ENCODE data around the gene PPBP.

PPBP gene

GRCh38 chr4:73988061-73988460, at the start of gene PPBP:
PPBP (minus strand) TSS chr4:73988190; CDS start chr4:73988103, 87 bp downstream.
- no peak for DNase-seq

- no peak for DNase-seq
These were observed 49.3 kb upstream of the PPBP start for GRCh38 chr4:74037076-74037955.

DNA sequence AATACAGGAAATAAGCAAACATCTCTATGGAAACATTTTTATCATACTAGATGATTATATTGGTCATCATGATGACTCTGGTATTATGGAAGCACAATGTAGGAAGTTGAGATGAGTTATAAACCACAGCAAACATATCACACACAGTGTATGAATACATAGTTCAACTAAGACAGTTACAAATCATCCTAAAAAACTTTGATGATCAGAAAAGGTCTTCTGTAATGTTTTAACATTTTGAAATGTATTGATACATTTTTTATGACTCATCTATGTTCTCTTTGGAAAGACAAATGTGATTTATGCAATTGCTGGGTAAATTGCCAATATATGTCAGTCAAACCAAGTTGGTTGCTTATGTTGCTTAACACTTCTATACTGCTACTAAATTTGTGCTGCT, 45.7 kb upstream of the PPBP start:
- DNase-seq: no peak

DNA sequence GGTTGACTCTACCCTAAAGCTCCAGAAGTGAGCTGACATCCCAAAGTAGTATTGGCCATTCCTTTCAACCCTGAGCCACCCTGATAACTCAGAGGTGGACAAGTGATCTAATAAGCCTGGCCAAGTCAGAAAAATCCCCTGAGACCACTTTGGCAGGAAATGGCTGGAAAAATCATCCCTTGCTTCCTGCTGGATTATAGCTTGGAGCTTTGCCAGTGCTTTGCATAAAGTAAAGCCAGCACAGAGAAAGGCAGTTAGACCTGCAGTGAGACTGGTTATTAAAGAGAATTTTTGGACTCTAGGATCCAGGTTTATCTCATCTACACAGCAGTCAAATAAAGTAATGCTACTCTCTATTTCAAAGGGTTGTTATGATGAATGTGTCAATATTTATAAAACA, 44.1 kb upstream of the PPBP start:
- DNase-seq: no peak

DNA sequence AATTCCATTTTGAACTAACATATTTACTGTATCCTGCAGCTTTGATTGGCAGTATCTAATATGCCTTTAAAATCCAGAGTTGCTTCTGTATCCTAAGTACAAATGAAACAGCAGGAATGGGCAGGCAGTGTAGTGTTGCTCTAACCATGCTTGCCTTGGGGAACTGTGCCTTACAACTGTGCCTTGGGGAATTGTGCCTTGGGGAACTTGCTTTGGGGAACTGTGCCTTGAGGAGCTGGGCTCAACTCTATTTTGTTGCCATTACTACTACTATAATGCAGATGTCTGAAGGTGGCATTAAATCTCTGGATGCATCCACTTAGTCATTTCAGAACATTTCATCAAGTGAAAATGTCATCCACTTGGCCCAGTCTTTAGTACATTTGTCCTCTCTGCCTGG, 43.6 kb upstream of the PPBP start:
- no peak for DNase-seq

GRCh38 chr4:74030285-74030684, 42.3 kb upstream of the PPBP start:
- no peak for DNase-seq

DNA sequence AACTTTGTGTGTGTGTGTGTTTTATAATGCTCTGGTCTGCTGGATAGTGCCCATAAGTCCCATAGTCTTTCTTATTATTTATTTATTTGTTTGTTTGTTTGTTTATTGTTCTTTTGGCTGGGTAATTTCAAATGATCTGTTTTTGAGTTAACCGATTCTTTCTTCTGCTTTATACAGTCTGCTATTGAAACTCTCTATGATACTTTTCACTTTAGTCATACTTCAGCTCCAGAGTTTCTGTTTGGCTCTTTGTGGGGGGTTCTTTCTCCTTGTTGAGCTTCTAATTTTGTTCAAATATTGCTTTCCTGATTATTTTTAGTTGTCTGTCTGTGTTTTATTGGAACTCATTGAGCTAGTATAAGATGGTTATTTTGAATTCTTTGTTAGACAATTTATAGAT, 40.5 kb upstream of the PPBP start:
- no peak for DNase-seq

DNA sequence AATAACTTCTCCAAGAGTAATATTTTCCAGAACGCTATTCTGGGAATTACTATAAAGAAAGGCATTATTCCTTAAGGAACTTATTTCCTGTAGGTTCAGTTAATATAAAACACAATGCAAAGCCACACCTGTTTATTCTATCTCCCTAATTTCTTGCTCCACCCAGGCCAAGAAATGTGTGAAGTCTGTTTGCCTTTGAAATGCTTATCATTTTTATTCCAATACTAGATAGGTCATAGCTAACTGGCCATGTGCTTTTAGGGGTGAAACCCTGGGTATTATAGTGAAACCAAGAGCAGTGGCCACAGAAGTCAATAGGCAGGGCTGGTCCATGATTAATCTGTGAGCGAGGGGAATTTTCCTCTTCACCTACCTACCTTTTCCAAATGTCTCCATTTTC, 35.7 kb upstream of the PPBP start:
- DNase-seq: no peak

GRCh38 chr4:74021601-74022000, 33.6 kb upstream of the PPBP start:
- no peak for DNase-seq

- DNase-seq: no peak
These were observed 30.8 kb upstream of the PPBP start for GRCh38 chr4:74018771-74019170.

DNA sequence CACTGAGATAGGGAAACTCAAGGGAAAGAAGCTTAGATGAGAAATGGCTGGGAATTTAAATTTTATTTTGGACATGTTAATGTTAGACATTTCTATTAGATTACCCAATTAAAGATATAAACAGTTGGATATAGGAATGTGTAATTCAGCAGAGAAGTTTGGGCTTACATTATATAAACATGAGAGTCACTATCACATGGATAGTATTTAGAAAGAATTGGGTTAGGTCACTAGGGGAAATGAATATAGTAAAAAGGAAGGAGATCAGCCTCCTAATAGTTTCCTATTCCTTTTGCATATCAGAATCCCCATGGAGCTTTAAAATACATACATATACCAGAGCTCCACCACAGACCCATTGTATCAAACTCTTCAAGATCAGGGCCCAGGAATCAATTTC, 30.1 kb upstream of the PPBP start:
- no peak for DNase-seq

DNA sequence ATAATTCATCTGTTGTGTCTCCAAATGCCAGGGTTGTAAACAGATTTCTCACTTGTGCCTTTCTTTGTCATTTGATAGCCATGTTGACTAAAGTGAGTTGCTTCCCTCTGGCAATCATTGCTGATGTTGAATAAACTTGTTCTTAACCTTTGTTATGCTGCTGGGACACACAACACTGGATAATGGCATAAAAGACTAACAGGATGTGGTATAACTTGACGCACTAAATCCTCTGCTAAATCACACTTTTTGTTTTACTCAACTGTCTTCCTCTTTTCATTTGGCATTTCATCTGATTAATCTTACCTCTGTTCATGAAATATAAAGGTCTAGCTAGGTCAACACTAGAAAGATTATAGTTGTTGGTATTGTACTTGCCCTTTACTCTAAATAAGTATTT, 28.1 kb upstream of the PPBP start:
- DNase-seq: no peak

GRCh38 chr4:74015126-74015780, 27.3 kb upstream of the PPBP start:
- no peak for DNase-seq

DNA sequence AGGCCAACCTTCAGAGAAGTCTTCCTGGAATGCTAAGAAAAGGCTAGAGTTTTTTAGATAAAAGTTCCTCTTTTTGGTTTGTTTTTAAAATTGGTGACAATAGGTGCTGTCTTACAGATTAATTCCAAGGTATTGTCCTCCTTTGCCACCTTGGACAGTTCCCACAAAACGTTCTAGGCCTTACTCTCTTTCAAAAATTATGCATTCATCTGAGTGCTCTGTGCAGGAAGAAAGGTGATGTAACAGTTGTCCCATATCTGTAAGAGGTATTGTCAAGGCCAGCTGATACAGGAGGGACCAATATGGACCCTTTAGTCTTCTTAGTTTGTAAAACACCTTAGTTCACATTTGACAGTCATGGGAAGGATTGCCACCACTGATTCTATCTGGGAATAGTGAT, 26.3 kb upstream of the PPBP start:
- DNase-seq: no peak

- DNase-seq: no peak
These were observed 25.3 kb upstream of the PPBP start for GRCh38 chr4:74013264-74013663.

DNA sequence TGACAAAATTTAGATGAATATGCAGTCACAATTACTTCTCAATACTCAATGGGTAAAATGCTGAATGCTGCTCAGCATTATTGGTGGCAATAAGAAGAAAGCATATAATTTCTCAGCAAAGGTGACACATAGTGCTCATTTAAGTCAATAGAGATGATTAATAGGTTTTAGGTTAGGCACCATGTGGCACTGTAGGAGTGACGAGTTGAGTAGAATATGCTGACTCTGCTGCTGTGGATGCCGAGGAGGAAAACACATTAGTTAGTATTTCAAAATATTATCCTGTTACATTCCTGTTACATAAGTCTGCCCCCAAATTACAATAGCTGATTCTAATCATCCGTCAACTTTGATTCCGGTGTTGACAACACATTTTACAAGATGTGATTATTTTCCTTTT, 24.1 kb upstream of the PPBP start:
- DNase-seq: no peak

DNA sequence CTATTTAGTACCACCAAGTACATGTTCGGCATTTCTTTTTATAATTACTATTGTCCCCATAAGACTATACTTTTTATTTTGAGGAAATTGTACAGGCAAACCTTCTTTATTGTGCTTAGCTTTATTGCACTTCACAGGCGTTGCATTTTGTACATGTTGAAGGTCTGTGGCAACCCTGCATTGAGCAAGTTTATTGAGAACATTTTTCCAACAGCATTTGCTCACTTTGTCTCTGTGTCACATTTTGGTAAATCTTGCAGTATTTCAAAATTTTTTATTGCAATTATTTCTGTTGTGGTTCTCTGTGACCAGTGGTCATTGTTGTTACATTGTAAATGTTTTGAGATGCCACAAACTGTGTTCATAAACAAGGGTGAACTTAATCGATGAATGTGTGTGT, 21.3 kb upstream of the PPBP start:
- no peak for DNase-seq

DNA sequence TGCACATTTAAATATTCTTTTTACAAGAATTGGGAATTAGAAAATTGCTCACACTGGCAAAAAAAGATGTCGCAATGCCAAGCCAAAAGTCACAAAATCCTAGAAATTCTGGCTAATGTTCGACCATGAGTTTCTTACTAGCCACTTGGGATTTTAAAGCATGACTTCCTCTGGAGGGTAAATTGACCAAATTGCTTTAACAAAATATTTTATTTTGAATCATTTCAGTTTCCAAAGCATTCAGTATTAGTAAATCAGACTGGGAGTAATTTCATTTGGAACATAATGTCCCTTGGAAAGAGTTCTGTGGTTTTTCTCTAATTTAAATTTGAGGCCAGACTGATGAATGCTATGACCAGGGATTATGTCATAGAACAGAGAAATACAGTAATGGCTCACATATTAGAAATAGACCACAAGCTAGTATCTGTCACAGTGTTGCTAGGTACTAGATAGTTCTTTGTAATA, 18.1 kb upstream of the PPBP start:
- no peak for DNase-seq

DNA sequence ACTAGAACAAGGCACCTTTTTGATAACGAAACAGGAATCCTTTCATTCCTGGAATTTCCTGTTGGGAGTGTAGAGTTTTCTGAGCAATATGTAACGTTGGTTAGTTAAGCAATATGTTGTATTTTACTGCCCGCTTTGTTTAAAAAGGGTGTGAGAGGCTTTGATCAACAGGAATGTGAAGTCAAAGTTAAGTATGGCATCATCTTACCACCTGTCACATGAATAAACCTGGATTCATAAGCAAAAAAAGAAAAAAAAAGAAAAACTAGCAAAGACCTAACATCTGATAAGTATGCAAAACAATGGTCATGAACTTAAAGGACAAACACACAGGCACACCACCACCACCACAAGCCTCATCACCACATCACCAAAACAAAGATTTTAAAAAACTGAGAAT, 17.5 kb upstream of the PPBP start:
- no peak for DNase-seq

DNA sequence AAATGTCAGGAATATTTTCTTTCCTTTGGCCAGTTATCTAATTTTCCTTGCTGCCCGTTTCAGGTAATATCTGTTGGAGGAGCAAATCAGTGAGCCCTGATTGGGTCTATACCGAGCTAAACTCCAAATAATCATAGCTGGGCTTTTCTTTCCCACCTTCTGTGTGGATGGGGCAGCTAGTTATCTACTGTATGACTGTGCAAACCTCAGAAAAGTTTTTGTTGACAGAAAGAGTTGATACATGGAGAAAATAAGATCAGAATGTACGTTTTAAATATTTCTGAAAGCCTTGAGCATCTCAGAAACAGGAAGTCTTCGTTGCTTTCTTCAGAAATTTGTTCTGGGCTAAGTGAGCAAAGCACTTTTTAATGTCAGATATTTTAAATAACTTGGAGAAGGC, 16.7 kb upstream of the PPBP start:
- DNase-seq: no peak

- DNase-seq: no peak
These were observed 12.3 kb upstream of the PPBP start for GRCh38 chr4:74000301-74000700.

GRCh38 chr4:73998040-73999011, 10.3 kb upstream of the PPBP start, which contains the start of gene CXCL5:
CXCL5 (minus strand) TSS chr4:73998677; CDS start chr4:73998581, 96 bp downstream.
- DNase-seq: no peak

- DNase-seq: no peak
These were observed 4.1 kb upstream of the PPBP start for GRCh38 chr4:73992050-73992449.

All from NK-92 treated with Interleukin-12 subunit alpha and Interleukin-12 subunit beta, amount 100 ng/mL, for 24 hours (cell line).